ENCODE measurements around the gene EFEMP1.

- no peak for TF ChIP-seq CTCF (IDR thresholded peaks at IDR 0.05)
- TF ChIP-seq POLR2A (IDR thresholded peaks at IDR 0.05), result no peak
These were observed 39.8 kb downstream of the EFEMP1 start for GRCh38 chr2:55883829-55884228.
